ENCODE measurements around the gene NSUN6. TPM values are rescaled to one million over a fixed set of nuclear protein-coding genes. Genes with fewer than 3 reads are reported as not detected.
"Not testable (repeated sequence)": the region's sequence is repeated elsewhere in the genome, so short reads cannot be mapped to it uniquely, and the experiment has no call there.

Gene NSUN6
- total RNA-seq, 1 donor from 2014 or later = 6.6 TPM

GRCh38 chr10:18576586-18576985, 74.8 kb downstream of the NSUN6 start:
- no peaks in the 10 kb centered on the region for H3K27me3 ChIP-seq (ENCODE audit: control insufficient read depth, insufficient read depth, low read length)
- H3K36me3 ChIP-seq (ENCODE audit: control insufficient read depth, insufficient read depth, low read length) = no peaks in the 10 kb centered on the region
- TF ChIP-seq CTCF (IDR thresholded peaks at IDR 0.05; ENCODE audit: insufficient read depth, low read length, poor library complexity, severe bottlenecking) = no peak
- DNase-seq (ENCODE audit: low read depth) = no peak
- no peak overlapping the region for H3K4me3 ChIP-seq (ENCODE audit: low read depth, low read length)

GRCh38 chr10:18572959-18573561, 78.3 kb downstream of the NSUN6 start:
- Histone ChIP-seq H3K4me3 (ENCODE audit: low read depth, low read length) (no peak overlapping the region), H3K36me3 (ENCODE audit: control insufficient read depth, insufficient read depth, low read length) (no peaks in the 10 kb centered on the region), H3K27me3 (ENCODE audit: control insufficient read depth, insufficient read depth, low read length) (no peaks in the 10 kb centered on the region)
- TF ChIP-seq CTCF (IDR thresholded peaks at IDR 0.05; ENCODE audit: insufficient read depth, low read length, poor library complexity, severe bottlenecking) = no peak
- DNase-seq (ENCODE audit: low read depth) = no peak

- no peaks in the 10 kb centered on the region for H3K36me3 ChIP-seq (ENCODE audit: control insufficient read depth, insufficient read depth, low read length)
- H3K4me3 ChIP-seq (ENCODE audit: low read depth, low read length) = no peak overlapping the region
- DNase-seq (ENCODE audit: low read depth) = no peak
- no peaks in the 10 kb centered on the region for H3K27me3 ChIP-seq (ENCODE audit: control insufficient read depth, insufficient read depth, low read length)
- TF ChIP-seq CTCF (IDR thresholded peaks at IDR 0.05; ENCODE audit: insufficient read depth, low read length, poor library complexity, severe bottlenecking) = no peak
Observed at GRCh38 chr10:18571780-18572179, 79.6 kb downstream of the NSUN6 start.

- no peaks in the 10 kb centered on the region for H3K36me3 ChIP-seq (ENCODE audit: control insufficient read depth, insufficient read depth, low read length)
- no peak for TF ChIP-seq CTCF (IDR thresholded peaks at IDR 0.05; ENCODE audit: insufficient read depth, low read length, poor library complexity, severe bottlenecking)
- no peaks in the 10 kb centered on the region for H3K27me3 ChIP-seq (ENCODE audit: control insufficient read depth, insufficient read depth, low read length)
- DNase-seq (ENCODE audit: low read depth) = no peak
- H3K4me3 ChIP-seq (ENCODE audit: low read depth, low read length) = no peak overlapping the region
Observed at GRCh38 chr10:18571076-18571475, 80.3 kb downstream of the NSUN6 start.

- H3K27me3 ChIP-seq (ENCODE audit: control insufficient read depth, insufficient read depth, low read length); DNase-seq (ENCODE audit: low read depth); H3K36me3 ChIP-seq (ENCODE audit: control insufficient read depth, insufficient read depth, low read length); H3K4me3 ChIP-seq (ENCODE audit: low read depth, low read length): not testable (repeated sequence)
Observed at GRCh38 chr10:18570386-18570785, 81.0 kb downstream of the NSUN6 start.

- no peaks in the 10 kb centered on the region for H3K27me3 ChIP-seq (ENCODE audit: control insufficient read depth, insufficient read depth, low read length)
- no peak for TF ChIP-seq CTCF (IDR thresholded peaks at IDR 0.05; ENCODE audit: insufficient read depth, low read length, poor library complexity, severe bottlenecking)
- no peaks in the 10 kb centered on the region for H3K36me3 ChIP-seq (ENCODE audit: control insufficient read depth, insufficient read depth, low read length)
- no peak for DNase-seq (ENCODE audit: low read depth)
- H3K4me3 ChIP-seq (ENCODE audit: low read depth, low read length) = no peak overlapping the region
Observed at GRCh38 chr10:18567343-18567856, 84.0 kb downstream of the NSUN6 start.

Data from kidney epithelial cell (primary cell).